Adipocyte (in vitro differentiated cells): ENCODE results near the gene DNAH6.
A peak's percentile ranks its signal among the peaks of the same experiment; 100 is the strongest.
"Not testable (repeated sequence)": the region's sequence is repeated elsewhere in the genome, so short reads cannot be mapped to it uniquely, and the experiment has no call there.

Experiments
- DNase-seq: peaks from one replicate; pipeline ENCODE4 v3.0.0-alpha.2; 2015; ENCODE audit warnings: low read depth
- H3K27me3 ChIP-seq: replicated peaks from 2 replicates; pipeline ENCODE4 v1.7.0; 2013; ENCODE audit warnings: mild to moderate bottlenecking, low read length, moderate library complexity; ENCODE audit not compliant: control insufficient read depth, insufficient read depth
- H3K36me3 ChIP-seq: 2 replicates; pipeline ENCODE4 v1.7.0; 2013; ENCODE audit warnings: low read length, mild to moderate bottlenecking, moderate library complexity; ENCODE audit not compliant: control insufficient read depth, insufficient read depth, severe bottlenecking
- H3K4me1 ChIP-seq: 2 replicates; pipeline ENCODE4 v1.7.0; 2013; ENCODE audit warnings: mild to moderate bottlenecking, low read length, moderate library complexity; ENCODE audit not compliant: control insufficient read depth, insufficient read depth
- H3K4me3 ChIP-seq: 2 replicates; pipeline ENCODE4 v1.7.0; 2013; ENCODE audit warnings: mild to moderate bottlenecking, low read length, moderate library complexity
- H3K9ac ChIP-seq: 2 replicates; pipeline ENCODE4 v1.7.0; 2013; ENCODE audit warnings: mild to moderate bottlenecking, low read length, moderate library complexity
- H3K9me3 ChIP-seq: 2 replicates; pipeline ENCODE4 v1.7.0; 2013; ENCODE audit warnings: mild to moderate bottlenecking, low read length, moderate library complexity; ENCODE audit not compliant: control insufficient read depth

The DNAH6 gene, protein sequence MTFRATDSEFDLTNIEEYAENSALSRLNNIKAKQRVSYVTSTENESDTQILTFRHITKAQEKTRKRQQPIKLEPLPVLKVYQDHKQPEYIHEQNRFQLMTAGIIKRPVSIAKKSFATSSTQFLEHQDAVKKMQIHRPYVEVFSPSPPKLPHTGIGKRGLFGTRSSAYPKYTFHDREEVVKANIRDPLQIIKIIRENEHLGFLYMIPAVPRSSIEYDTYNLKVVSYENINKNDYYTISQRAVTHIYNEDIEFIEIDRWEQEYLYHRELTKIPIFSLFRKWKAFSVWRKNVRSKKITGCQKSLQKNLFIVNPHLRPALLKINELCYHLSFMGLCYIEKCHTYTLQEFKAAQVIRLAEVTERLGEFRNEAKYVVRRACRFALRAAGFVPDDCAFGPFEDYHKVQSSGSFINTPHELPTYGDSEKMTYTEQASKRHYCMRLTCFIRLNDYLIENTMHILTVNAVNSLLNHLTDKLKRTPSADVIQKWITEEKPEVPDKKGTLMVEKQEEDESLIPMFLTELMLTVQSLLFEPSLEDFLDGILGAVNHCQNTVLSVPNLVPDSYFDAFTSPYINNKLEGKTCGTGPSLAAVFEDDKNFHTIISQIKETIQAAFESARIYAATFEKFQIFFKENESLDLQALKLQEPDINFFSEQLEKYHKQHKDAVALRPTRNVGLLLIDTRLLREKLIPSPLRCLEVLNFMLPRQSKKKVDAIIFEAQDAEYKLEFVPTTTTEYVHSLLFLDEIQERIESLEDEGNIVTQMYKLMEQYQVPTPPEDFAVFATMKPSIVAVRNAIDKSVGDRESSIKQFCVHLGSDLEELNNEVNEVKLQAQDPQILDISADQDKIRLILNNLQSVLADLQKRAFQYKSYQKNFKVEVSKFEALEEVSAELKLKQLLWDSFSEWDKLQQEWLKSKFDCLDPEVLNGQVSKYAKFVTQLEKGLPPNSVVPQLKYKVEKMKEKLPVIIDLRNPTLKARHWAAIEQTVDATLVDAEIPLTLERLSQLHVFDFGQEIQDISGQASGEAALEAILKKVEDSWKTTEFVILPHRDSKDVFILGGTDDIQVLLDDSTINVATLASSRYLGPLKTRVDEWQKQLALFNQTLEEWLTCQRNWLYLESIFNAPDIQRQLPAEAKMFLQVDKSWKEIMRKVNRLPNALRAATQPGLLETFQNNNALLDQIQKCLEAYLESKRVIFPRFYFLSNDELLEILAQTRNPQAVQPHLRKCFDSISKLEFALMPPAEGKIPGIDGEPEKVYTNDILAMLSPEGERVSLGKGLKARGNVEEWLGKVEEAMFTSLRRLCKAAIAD (N-terminal part only)

DNA sequence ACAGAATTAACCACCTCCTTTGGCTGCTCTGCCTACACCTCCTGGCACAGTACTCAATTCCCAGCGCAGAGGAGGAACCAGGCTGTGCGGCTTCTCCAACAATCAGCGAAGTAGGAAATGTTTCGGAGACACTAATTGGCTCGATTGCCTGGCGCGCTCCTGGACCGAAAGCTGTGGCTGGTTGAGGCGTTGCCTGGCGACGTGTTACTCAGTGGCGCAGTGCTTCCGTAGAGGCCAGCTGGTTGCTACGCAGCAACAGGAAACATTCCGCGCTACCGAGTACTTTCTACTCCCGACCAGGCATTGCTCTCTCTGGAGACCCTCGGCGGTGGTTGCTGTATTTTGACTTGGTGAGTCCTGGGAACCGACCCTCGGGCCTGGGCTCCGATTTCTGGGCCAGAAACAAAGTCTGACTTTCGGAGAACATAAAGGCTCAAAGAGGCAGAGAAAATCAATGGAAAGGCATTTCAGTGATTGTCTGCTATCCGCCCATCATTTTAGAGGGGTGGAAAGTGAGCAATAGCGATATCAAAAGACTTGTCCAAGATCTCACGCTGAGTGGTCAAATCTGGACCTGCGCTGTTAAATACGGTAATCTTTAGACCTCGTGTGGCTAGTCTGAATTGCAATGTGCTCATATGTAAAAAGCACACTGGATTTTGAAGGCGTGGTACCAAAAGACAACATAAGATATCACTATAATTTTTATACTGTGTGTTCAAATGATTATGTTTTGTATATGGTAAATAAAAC lies at the start of gene DNAH6:
Gene DNAH6, plus strand, starts transcription at position 265 of the 753 bp plus-strand sequence. CDS start 1,329 bp downstream, outside the sequence.
- Histone ChIP-seq H3K4me3 (peak within 1 kb of the TSS; percentile 85), H3K36me3 (no peaks in the 10 kb centered on the region), H3K9ac (peak within 1 kb of the TSS; percentile 55), H3K9me3 (peaks cover under 1% of the 10 kb centered on the region), H3K4me1 (no peaks in the 10 kb centered on the region), H3K27me3 (no peaks in the 10 kb centered on the region)
- DNase-seq: peak; percentile 96

DNA sequence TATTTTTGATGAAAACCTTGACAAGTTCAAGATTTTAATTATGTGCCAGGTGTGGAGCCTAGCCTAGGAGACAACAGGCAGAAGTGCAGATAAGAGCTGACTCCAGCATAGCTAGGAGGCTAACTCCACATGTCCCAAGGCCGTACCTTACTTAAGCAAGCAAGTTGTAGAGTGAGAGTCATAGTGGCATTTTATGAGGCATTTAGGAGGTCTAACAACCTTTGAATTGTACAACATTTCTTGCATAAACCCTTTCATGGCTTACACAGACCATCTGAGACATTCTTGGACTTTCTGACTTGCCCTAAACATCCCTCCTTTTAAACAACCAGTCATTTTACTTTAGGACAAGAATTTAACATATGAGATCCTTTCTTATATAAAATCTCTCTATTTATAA lies 48.9 kb upstream of the DNAH6 start:
- Histone ChIP-seq H3K36me3 (no peaks in the 10 kb centered on the region), H3K4me3 (no peak overlapping the region), H3K9me3 (peaks cover 31% of the 10 kb centered on the region), H3K4me1 (no peaks in the 10 kb centered on the region), H3K9ac (no peak overlapping the region), H3K27me3 (no peaks in the 10 kb centered on the region)
- DNase-seq: no peak

DNA sequence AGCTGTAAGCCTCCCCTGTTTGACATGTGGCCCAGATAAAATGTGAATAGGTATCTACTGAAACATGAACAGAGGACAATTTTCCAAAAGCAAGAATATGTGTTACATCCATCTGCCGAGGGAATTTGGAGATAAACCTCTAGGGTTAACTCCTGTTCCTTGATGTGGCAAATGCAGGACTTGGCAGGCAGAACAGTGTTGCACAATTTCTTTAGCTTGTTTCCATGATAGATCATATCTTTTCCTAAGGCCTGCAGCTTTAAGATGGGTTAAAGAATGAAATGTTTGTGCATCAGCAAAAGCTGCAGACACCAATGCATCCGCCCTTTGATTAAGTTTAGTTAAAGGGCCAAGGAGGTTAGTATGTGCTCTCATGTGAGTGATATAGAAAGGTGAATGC lies 43.9 kb upstream of the DNAH6 start:
- H3K36me3 ChIP-seq, H3K27me3 ChIP-seq, H3K4me3 ChIP-seq, H3K9ac ChIP-seq, H3K4me1 ChIP-seq: not testable (repeated sequence)
- H3K9me3 ChIP-seq: peaks cover 35% of the 10 kb centered on the region
- DNase-seq: peak; percentile 81

DNA sequence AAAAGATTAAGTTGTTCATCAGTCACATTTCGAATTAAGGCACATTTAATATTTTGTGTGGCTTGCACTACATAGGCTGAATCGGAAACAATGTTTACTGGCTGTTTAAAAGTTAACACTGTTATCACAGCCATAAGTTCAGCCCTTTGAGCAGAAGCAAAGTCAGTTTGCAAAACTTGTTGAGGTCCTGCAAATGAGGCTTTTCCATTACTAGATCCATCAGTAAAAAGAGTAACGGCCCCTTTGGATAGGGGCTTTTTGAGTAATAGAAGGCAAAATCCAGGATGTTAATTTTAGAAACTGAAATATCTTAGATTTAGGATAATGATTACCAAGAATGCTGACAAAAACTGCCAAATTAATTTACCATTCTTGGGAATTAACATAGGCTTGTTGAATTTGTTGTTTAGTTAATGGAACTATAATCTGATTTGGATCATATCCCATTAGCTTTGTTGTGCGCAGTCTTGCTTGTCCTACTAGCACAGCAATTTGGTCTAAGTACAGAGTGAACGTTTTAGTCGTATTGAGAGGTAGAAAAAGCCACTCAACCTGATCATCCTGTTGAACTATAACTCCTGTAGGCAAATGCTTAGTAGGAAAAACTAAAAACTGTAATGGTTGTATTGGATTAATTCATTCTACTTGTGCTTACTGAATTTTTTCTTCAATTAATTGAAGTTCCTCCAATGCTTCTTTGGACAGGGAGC lies 43.3 kb upstream of the DNAH6 start:
- no peaks in the 10 kb centered on the region for H3K27me3 ChIP-seq
- no peak overlapping the region for H3K9ac ChIP-seq
- H3K36me3 ChIP-seq: no peaks in the 10 kb centered on the region
- peaks cover 39% of the 10 kb centered on the region for H3K9me3 ChIP-seq
- no peak overlapping the region for H3K4me3 ChIP-seq
- no peak for DNase-seq
- H3K4me1 ChIP-seq: peaks cover 4% of the 10 kb centered on the region

DNA sequence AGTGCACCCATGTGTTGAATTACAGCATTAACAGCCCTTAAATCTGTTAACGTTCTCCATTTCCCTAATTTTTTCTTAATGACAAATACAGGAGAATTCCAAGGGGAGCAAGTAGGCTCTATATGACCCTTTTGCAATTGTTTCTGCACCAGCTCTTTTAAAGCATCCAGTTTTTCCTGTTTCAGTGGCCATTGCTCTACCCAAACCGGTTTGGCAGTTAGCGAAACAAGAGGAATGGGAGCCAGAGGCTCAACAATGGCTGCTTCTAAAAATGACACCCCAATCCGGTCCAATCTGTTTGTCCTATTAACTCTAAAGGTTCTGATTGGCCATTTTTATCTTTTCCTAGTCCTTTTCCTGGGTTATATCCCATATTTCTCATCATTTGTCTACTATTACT lies 42.1 kb upstream of the DNAH6 start:
- Histone ChIP-seq H3K9ac (no peak overlapping the region), H3K27me3 (no peaks in the 10 kb centered on the region), H3K4me1 (peaks cover 4% of the 10 kb centered on the region), H3K9me3 (peaks cover 44% of the 10 kb centered on the region), H3K4me3 (no peak overlapping the region), H3K36me3 (no peaks in the 10 kb centered on the region)
- DNase-seq: no peak

DNA sequence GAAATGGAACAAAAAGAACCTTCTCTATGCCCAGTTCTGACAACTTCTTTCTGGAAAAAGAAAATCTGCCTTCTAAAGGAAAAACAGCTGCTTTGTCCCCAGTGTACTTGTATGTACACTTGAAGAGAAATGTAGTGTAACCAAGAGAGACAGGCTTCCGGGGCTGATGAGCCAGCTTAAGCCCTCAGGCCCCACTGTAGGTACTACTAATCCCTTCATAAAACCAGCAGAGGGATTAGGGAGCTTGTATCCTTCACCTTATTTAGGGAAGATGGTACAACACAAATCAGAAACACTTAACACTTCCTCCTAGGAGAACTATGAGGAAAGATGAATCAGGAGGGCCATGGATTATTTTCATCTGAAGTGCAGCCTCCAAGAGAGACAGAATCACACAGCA lies 38.4 kb upstream of the DNAH6 start:
- H3K4me3 ChIP-seq: no peak overlapping the region
- H3K27me3 ChIP-seq: no peaks in the 10 kb centered on the region
- peaks cover 25% of the 10 kb centered on the region for H3K9me3 ChIP-seq
- H3K9ac ChIP-seq: no peak overlapping the region
- peaks cover under 1% of the 10 kb centered on the region for H3K4me1 ChIP-seq
- no peaks in the 10 kb centered on the region for H3K36me3 ChIP-seq
- DNase-seq: no peak

DNA sequence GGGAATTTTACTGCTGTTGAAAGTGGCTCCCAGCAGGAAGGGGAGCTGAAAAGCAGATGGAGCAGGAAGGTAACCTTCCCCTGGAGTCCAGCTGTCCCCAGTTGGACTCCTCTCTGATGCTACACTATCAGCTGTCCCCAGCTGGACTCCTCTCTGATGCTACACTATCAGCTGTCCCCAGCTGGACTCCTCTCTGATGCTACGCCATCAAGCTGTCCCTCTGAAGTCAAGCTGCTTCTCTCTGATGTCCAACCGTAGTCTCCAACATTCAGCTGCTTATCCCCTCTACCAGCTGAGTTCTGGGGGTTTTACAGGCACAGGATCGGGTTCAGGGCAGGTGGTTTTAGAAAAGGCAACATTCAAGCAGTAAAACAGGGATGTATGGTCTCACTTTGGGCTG lies 37.4 kb upstream of the DNAH6 start:
- Histone ChIP-seq H3K27me3 (no peaks in the 10 kb centered on the region), H3K4me1 (no peaks in the 10 kb centered on the region), H3K4me3 (no peak overlapping the region), H3K9ac (no peak overlapping the region), H3K36me3 (no peaks in the 10 kb centered on the region), H3K9me3 (peaks cover 25% of the 10 kb centered on the region)
- DNase-seq: no peak

DNA sequence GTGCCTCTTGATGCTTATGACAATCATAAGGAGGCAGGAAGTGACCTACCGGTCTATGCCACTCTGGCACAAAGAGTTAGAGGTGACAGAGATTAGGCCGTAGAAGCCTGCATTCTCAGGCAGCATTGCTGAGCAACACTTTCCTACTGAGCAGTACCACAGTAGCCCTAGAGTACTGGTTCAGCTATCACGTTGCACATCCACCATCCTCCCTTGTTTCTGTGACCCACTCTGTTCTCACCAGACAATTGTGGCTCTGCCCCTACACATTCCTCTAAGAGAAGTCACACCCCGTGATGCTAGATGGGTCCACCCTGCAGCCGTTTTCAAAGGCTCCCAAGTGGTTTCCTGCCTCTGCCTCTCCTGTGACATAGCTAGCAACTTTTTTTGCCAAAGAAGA lies 34.6 kb upstream of the DNAH6 start:
- Histone ChIP-seq H3K9me3 (peaks cover 17% of the 10 kb centered on the region), H3K4me3 (no peak overlapping the region), H3K27me3 (no peaks in the 10 kb centered on the region), H3K9ac (no peak overlapping the region), H3K4me1 (peaks cover 6% of the 10 kb centered on the region), H3K36me3 (no peaks in the 10 kb centered on the region)
- DNase-seq: peak; percentile 61

DNA sequence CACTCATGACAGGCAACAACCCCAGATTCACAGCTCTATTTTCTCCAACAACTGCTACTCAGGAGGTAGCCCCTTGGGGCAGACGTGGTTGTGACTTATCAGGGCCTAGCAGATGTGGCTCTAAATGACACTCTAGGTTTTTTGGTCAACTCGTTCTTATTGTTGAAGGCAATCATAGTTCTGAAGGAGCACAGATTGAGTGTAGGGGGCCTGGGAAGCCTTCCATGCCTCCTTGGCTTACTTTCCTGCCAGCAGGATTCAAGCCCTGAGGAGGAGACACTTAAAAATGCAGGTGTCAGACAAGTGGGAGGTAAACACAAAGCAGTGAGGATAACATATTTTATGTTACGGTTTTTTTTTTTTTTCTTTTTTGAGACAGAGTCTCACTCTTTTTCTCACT lies 33.7 kb upstream of the DNAH6 start:
- H3K9ac ChIP-seq: no peak overlapping the region
- H3K4me3 ChIP-seq: no peak overlapping the region
- H3K4me1 ChIP-seq: peaks cover 15% of the 10 kb centered on the region
- DNase-seq: no peak
- H3K9me3 ChIP-seq: peaks cover 8% of the 10 kb centered on the region
- no peaks in the 10 kb centered on the region for H3K27me3 ChIP-seq
- no peaks in the 10 kb centered on the region for H3K36me3 ChIP-seq

DNA sequence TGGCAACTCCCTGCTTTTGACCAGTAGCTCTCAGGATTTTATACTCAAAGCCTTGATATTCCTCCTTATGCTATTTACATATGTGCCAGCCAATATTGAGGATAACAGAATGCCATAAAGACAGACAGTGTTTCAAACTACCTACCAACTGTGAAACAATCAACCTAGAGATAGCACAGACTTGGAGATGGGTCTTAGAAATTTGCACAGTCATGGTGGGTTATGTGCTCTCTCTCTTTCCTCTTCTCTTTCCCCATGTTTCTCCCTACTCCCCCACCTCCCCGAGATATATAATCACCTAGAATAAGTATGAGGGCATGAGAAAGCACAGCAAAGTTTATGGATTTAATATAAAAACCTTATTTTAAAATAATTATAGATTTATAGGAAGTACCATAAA lies 33.0 kb upstream of the DNAH6 start:
- Histone ChIP-seq H3K4me1 (peaks cover 18% of the 10 kb centered on the region), H3K4me3 (no peak overlapping the region), H3K36me3 (no peaks in the 10 kb centered on the region), H3K27me3 (no peaks in the 10 kb centered on the region), H3K9ac (no peak overlapping the region), H3K9me3 (peaks cover 2% of the 10 kb centered on the region)
- no peak for DNase-seq
